OCI-LY1 (cell line): ENCODE data around the gene CPA2.

ENCODE experiments used
- EZH2 ChIP-seq: fragments of 200-600 bp; sonication (generic), shearing (Covaris generic); IDR thresholded peaks from 2 replicates; pipeline ENCODE4 v1.8.0; 2017; ENCODE audit warnings: borderline replicate concordance, mixed run types, mild to moderate bottlenecking, antibody characterized with exemption, low read length, moderate library complexity, mixed read lengths
- TF ChIP-seq, protein P1 (sequence below): fragments of 200-600 bp; sonication (generic), shearing (Covaris generic); IDR thresholded peaks from 2 replicates; pipeline ENCODE4 v1.5.1; 2017; ENCODE audit warnings: mild to moderate bottlenecking, antibody characterized with exemption, low read length, moderate library complexity, mixed read lengths

DNA sequence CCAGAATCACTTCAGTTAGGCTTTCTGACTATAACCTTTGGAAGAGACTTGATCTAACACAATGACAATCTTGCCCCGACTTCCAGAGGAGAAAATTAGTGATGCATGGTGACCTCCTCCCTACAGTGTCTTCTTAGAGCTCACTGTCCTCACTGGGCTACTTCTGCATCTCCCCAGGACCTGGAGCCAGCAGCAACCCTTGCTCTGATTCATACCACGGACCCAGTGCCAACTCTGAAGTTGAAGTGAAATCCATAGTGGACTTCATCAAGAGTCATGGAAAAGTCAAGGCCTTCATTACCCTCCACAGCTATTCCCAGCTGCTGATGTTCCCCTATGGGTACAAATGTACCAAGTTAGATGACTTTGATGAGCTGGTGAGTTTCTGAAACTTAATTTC lies 12.6 kb downstream of the CPA2 start:
- TF ChIP-seq, protein P1, sequence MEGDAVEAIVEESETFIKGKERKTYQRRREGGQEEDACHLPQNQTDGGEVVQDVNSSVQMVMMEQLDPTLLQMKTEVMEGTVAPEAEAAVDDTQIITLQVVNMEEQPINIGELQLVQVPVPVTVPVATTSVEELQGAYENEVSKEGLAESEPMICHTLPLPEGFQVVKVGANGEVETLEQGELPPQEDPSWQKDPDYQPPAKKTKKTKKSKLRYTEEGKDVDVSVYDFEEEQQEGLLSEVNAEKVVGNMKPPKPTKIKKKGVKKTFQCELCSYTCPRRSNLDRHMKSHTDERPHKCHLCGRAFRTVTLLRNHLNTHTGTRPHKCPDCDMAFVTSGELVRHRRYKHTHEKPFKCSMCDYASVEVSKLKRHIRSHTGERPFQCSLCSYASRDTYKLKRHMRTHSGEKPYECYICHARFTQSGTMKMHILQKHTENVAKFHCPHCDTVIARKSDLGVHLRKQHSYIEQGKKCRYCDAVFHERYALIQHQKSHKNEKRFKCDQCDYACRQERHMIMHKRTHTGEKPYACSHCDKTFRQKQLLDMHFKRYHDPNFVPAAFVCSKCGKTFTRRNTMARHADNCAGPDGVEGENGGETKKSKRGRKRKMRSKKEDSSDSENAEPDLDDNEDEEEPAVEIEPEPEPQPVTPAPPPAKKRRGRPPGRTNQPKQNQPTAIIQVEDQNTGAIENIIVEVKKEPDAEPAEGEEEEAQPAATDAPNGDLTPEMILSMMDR = no peak
- TF ChIP-seq EZH2 = no peak
